Suppressor macrophage treated with lipopolysaccharide for 1 hour (primary cell): Measurements from ENCODE around the gene ZNF700.
"Not testable (repeated sequence)": the region's sequence is repeated elsewhere in the genome, so short reads cannot be mapped to it uniquely, and the experiment has no call there.

Experiments used
- DNase-seq, 3 donors: peaks; one replicate each; pipeline ENCODE4 v3.0.0-alpha.2; 2020 to 2022

ZNF700 gene

GRCh38 chr19:11941361-11941887 lies 16.5 kb downstream of the ZNF700 start:
- not testable (repeated sequence) for DNase-seq

- DNase-seq: no peak
These were observed 17.3 kb downstream of the ZNF700 start for GRCh38 chr19:11942008-11942842.

- no peak for DNase-seq
These were observed 17.9 kb downstream of the ZNF700 start for GRCh38 chr19:11942843-11943108.

- DNase-seq: no peak
These were observed 19.7 kb downstream of the ZNF700 start for GRCh38 chr19:11944656-11945055.

- DNase-seq: no peak
These were observed 23.7 kb downstream of the ZNF700 start for GRCh38 chr19:11948646-11949045.

GRCh38 chr19:11949201-11949600 lies 24.3 kb downstream of the ZNF700 start:
- no peak for DNase-seq

- not testable (repeated sequence) for DNase-seq
These were observed 24.7 kb downstream of the ZNF700 start for GRCh38 chr19:11949614-11950080.

GRCh38 chr19:11950312-11950711 lies 25.4 kb downstream of the ZNF700 start:
- DNase-seq: no peak

GRCh38 chr19:11963566-11964355 lies 38.9 kb downstream of the ZNF700 start:
- DNase-seq: peak; percentile 81 to 91 (median 85)

- no peak for DNase-seq
These were observed 39.6 kb downstream of the ZNF700 start for GRCh38 chr19:11964496-11964857.

GRCh38 chr19:11964858-11965645 lies 40.1 kb downstream of the ZNF700 start, which contains the start of gene ZNF763:
Gene ZNF763, plus strand, starts transcription at chr19:11965040. Its CDS starts 169 bp downstream, at chr19:11965209.
- peak; percentile 91 to 93 (median 92) for DNase-seq

- DNase-seq: peak in 1 of 3 donors; percentile 12
These were observed 45.3 kb downstream of the ZNF700 start for GRCh38 chr19:11970174-11970573.

GRCh38 chr19:11971041-11971440 lies 46.1 kb downstream of the ZNF700 start:
- DNase-seq: peak; percentile 42 to 53 (median 52)

- DNase-seq: peak in 1 of 3 donors; percentile 5
These were observed 48.3 kb downstream of the ZNF700 start for GRCh38 chr19:11973019-11973810.

GRCh38 chr19:11978492-11979100 lies 53.7 kb downstream of the ZNF700 start:
- no peak for DNase-seq

- DNase-seq: no peak
These were observed 54.6 kb downstream of the ZNF700 start for GRCh38 chr19:11979527-11979926.

GRCh38 chr19:11982526-11982925 lies 57.6 kb downstream of the ZNF700 start:
- DNase-seq: peak in 2 of 3 donors; percentile 24 to 25

- DNase-seq: peak in 1 of 3 donors; percentile 13
These were observed 60.1 kb downstream of the ZNF700 start for GRCh38 chr19:11984986-11985385.

- DNase-seq: no peak
These were observed 61.8 kb downstream of the ZNF700 start for GRCh38 chr19:11986754-11987153.

- DNase-seq: peak; percentile 97 to 99 (median 98)
These were observed 62.7 kb downstream of the ZNF700 start for GRCh38 chr19:11987405-11988281.

GRCh38 chr19:11989112-11989456 lies 64.2 kb downstream of the ZNF700 start:
- DNase-seq: no peak
